ENCODE measurements around the gene SIN3B. TPM values are rescaled to one million over a fixed set of nuclear protein-coding genes. Genes with fewer than 3 reads are reported as not detected.
"Not testable (repeated sequence)": the region's sequence is repeated elsewhere in the genome, so short reads cannot be mapped to it uniquely, and the experiment has no call there.

The SIN3B gene
- total RNA-seq, 1 donor from 2014 or later: 68.5 TPM

DNA sequence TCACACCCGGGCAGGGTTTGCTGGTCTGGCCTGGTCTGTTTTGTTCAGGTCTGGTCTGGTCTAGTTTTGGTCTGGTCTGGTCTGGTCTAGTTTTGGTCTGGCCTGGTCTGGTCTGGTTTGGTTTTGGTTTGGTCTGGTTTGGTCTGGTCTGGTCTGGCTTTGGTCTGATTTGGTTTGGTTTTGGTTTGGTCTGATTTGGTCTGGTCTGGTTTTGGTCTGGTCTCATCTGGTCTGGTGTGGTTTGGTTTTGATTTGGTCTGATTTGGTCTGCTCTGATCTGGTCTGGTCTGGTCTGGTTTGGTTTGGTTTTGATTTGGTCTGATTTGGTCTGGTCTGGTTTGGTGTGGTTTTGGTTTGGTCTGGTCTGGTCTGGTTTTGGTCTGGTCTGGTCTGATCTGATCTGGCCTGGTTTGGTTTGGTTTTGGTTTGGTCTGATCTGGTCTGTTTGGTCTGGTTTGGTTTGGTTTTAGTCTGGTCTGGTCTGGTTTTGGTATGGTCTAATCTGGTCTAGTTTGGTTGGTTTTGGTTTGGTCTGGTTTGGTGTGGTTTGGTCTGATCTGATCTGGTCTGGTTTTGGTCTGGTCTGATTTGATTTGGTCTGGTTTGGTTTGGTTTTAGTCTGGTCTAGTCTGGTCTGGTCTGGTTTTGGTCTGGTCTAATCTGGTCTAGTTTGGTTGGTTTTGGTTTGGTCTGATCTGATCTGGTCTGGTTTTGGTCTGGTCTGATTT lies 45.2 kb downstream of the SIN3B start:
- Histone ChIP-seq H3K27me3 (no peaks in the 10 kb centered on the region), H3K4me1 (peaks cover 17% of the 10 kb centered on the region), H3K36me3 (peaks cover 0 to 74% of the 10 kb centered on the region in 2 donors), H3K9me3 (no peaks in the 10 kb centered on the region), H3K4me3 (no peak overlapping the region), H3K27ac (peak overlapping the region; percentile 9)
- no peak for DNase-seq (ENCODE audit: extremely low spot score in 2 of 2)
- no peak for TF ChIP-seq POLR2A (IDR thresholded peaks at IDR 0.05)
- no peak for TF ChIP-seq POLR2AphosphoS5 (IDR thresholded peaks at IDR 0.05; ENCODE audit: insufficient read depth in 1 of 2, low read depth in 1 of 2)
- no peak for TF ChIP-seq CTCF (IDR thresholded peaks at IDR 0.05)
- intact Hi-C loops (cut with DNase I): no loop called here

GRCh38 chr19:16874978-16875299 lies 45.7 kb downstream of the SIN3B start:
- H3K27ac ChIP-seq: not testable (repeated sequence)

GRCh38 chr19:16875584-16876555 lies 46.7 kb downstream of the SIN3B start:
- no peak for TF ChIP-seq POLR2AphosphoS5 (IDR thresholded peaks at IDR 0.05; ENCODE audit: insufficient read depth in 1 of 2, low read depth in 1 of 2)
- TF ChIP-seq CTCF (IDR thresholded peaks at IDR 0.05): no peak
- no peak for TF ChIP-seq POLR2A (IDR thresholded peaks at IDR 0.05)
- Histone ChIP-seq H3K4me3 (no peak overlapping the region), H3K36me3 (peaks cover 0 to 73% of the 10 kb centered on the region in 2 donors), H3K4me1 (peaks cover 17% of the 10 kb centered on the region), H3K27me3 (no peaks in the 10 kb centered on the region), H3K27ac (no peak overlapping the region), H3K9me3 (no peaks in the 10 kb centered on the region)
- no peak for DNase-seq (ENCODE audit: extremely low spot score in 2 of 2)
- intact Hi-C loops (cut with DNase I): no loop called here

More at GRCh38 chr19:16874978-16875299, 45.7 kb downstream of the SIN3B start:
- H3K4me3 ChIP-seq; H3K9me3 ChIP-seq; DNase-seq (ENCODE audit: extremely low spot score in 2 of 2); intact Hi-C loops (cut with DNase I); H3K27me3 ChIP-seq: not testable (repeated sequence)
- Histone ChIP-seq H3K4me1 (peaks cover 17% of the 10 kb centered on the region), H3K36me3 (peaks cover 0 to 74% of the 10 kb centered on the region in 2 donors)

DNA sequence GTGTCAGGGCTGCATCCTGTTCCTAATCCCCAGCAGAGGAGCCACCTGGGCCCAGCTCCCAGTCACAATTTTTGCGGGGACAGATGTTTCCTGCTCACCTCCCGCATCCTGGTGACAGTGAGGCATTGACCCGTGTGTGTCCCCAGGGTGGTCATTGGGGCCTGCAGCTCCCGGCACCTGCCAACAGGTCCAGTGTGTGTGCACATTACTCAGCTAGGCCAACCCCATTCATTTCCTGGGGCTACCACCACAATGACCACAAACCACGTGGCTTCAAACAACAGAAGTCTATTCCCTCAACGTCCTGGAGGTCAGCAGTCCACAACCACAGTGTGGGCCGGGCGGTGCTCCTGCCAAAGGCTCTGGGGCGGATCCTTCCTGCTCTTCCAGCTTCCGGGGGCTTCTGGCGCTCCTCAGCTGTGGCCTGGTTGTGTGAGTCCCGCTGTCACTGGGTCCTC lies 47.7 kb downstream of the SIN3B start:
- intact Hi-C loops (cut with DNase I): no loop called here
- peaks cover 0 to 65% of the 10 kb centered on the region in 2 donors for H3K36me3 ChIP-seq

DNA sequence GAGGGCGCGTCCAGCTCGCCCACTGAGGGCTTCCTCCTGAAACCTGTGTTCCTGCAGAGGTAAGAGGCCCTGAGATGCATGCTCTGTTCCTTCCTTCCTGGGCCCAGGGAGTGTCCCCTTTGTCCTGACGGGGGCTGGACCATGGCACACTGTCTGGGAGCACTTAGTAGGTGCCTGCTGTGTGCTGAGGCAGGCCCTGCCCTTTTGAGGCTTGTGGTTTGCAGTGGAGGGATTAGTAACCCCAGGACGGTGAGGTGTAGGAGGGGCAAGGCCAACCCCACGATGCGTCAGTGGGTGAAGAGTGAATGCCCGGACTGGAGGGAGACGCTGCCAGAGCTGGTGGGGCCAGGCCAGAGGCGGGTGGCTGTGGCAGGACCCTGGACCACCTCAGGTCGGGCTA lies 48.4 kb downstream of the SIN3B start:
- Histone ChIP-seq H3K27ac (no peak overlapping the region), H3K4me3 (no peak overlapping the region), H3K27me3 (no peaks in the 10 kb centered on the region), H3K9me3 (peaks cover 6% of the 10 kb centered on the region), H3K36me3 (peaks cover 0 to 64% of the 10 kb centered on the region in 2 donors), H3K4me1 (peaks cover 17% of the 10 kb centered on the region)
- no peak for DNase-seq (ENCODE audit: extremely low spot score in 2 of 2)
- intact Hi-C loops (cut with DNase I): no loop called here
- TF ChIP-seq CTCF (IDR thresholded peaks at IDR 0.05) (no peak), POLR2AphosphoS5 (IDR thresholded peaks at IDR 0.05; ENCODE audit: insufficient read depth in 1 of 2, low read depth in 1 of 2) (no peak), POLR2A (IDR thresholded peaks at IDR 0.05) (no peak)

More for the DNA sequence above, 47.7 kb downstream of the SIN3B start:
- DNase-seq (ENCODE audit: extremely low spot score in 2 of 2): no peak
- Histone ChIP-seq H3K27me3 (no peaks in the 10 kb centered on the region), H3K4me1 (peaks cover 17% of the 10 kb centered on the region), H3K9me3 (no peaks in the 10 kb centered on the region), H3K4me3 (no peak overlapping the region), H3K27ac (no peak overlapping the region)
- TF ChIP-seq POLR2A (IDR thresholded peaks at IDR 0.05) (no peak), POLR2AphosphoS5 (IDR thresholded peaks at IDR 0.05; ENCODE audit: insufficient read depth in 1 of 2, low read depth in 1 of 2) (peak in 1 of 2 donors; percentile 23)

All from vagina (tissue), 2 donors.